Kasumi-1 (cell line): Measurements from ENCODE around the gene CSF2.

Experiments
- DNase-seq, 2 experiments: peaks; one replicate each; lab custom pipeline; 2025; lab: John Stamatoyannopoulos, UW

CSF2 gene

GRCh38 chr5:132067941-132068808, 5.4 kb upstream of the CSF2 start:
- no peak for DNase-seq

DNA sequence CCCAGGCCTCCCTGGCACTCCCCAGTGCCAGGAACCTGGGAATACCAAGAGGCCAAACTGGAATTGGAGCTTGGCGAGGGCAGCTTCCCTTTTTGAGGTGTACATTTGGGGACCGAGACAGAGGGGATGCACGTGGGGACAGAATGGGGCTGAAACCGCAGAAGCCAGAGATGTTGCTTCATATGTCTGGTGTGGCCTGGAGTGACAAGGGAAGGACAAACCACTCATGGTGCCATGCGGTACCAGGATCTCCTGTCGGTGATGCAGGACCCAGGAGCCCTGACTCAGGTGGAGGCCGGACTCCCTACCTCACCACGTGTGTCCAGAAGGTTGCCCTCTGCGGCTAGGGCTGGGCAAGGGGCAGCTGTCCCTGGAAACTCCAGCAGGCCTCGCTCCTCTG, 4.0 kb upstream of the CSF2 start:
- DNase-seq = no peak

DNA sequence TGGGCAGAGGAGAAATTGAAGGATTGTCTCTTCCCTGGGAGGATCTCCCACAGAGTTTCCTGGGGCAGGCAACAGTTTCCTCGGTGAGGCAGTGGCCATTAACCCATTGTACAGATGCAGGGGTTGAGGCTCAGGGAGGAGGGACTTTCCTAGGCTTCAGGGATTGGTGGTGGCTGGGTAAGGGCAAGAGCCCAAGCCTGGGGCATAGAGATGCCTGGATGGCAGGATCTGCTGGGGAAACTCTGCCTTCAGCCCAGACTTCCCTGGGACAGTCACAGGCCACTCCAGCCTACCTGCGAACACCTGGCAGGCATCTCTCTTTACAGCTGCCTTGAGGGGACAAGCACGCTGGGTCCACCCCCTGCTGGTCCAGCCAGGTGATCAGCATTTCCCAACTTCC, 3.6 kb upstream of the CSF2 start:
- DNase-seq = no peak

DNA sequence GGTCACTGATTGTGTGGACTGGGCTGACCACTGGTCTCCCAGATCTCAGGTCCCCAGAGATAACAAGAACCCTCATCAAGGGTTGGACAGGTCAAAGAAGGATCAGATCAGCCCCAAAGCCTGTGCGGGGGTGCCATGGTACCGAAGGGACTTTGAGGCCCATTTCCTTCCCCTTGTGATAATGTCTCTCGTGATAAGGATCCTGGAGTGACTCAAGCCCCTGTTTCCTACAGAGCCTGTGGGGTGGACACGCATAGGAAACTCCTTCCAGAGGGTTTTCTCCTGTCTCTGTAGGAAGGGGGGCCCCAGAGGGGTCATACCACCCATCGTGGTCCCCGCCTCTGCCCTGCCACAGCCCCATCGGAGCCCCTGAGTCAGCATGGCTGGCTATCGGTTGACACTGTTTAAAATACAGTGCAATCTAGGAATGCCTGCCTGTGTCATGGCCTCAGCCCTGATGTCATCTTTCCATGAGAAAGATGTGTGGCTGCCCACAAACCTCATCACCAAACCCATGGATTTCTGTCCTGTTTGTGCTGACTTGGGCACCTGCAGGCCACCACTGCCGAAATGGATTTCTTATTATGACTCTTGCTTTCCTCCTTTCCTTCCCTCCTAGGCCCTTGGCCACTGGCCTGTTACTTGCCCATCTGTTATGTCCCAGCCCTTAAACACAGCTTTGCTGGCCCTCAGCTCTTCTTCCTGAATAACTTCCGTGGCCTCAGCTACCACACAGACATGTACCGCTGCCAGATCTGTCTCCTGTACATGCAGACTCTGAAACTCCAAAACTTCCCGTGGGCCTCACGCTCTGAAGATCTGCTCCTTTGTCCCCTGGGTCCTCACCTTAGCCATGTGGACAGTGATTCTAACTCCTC, 2.9 kb upstream of the CSF2 start:
- no peak for DNase-seq

GRCh38 chr5:132071338-132071707, 2.3 kb upstream of the CSF2 start:
- DNase-seq = no peak

- DNase-seq = no peak
Observed at GRCh38 chr5:132072070-132072469, 1.5 kb upstream of the CSF2 start.

DNA sequence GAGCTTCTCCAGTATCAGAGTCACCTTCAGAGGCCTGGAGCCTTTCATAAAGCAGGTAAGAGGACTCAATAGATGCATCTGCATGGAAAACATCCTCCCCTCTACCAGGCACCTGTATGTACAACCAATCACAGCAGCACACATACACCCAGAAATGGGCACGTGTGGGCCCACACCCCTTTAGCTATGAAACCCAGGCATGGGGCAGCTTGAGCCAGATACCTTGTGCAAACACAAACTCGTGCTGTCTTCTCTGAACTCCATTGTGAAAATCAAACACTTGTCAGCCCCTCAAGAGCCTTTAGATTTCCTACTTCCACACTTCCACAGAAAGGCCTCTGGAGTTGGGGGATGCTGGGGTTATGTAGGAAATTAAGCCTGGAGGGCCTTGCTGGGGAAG, 1.1 kb upstream of the CSF2 start:
- no peak for DNase-seq

- no peak for DNase-seq
Observed at GRCh38 chr5:132074091-132074771, 642 bp downstream of the CSF2 start.

GRCh38 chr5:132074772-132075718, 1.5 kb downstream of the CSF2 start:
- DNase-seq = no peak

- DNase-seq = no peak
Observed at GRCh38 chr5:132075719-132076077, 2.1 kb downstream of the CSF2 start.

- DNase-seq = no peak
Observed at GRCh38 chr5:132076202-132076830, 2.7 kb downstream of the CSF2 start.

- DNase-seq = no peak
Observed at GRCh38 chr5:132076983-132077382, 3.4 kb downstream of the CSF2 start.

DNA sequence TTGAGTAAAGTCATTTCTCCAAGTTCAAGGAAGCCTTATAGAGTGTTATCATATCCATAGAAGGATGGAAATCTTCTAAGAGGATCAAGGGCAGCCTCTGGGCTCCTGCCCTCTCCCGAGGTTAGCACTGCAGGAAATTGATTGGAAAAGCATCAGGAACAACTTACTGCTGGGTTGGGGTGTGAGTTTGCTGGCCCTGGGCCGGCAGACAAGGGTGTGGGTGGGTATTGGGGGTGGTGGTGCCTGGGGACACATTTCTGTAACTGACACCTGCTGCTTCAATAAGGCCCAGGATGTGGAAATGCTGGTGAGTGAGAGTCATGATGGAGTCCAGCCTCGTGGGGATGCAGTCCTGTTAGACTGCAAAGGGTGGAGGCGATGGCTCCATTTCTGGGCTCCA, 5.5 kb downstream of the CSF2 start:
- no peak for DNase-seq

DNA sequence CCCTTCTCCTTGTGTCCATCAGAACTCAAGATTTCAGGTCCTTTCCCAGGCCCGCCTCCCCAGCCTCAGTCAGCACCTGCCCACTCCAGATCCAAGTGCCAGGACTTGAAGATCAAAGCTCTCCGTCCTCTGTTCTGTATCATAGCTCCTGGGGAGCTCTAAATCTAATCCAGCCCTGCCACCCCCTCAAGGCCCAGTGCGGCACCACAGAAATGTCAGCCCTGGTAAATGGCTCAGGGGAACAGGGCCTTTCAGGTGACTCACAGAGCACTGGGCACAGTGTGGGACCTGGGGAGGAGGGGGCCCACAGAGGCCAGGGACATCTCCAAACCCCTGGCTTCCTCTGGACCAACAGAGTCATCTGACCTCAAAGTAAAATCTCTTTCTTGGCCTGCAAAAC, 6.0 kb downstream of the CSF2 start:
- DNase-seq = no peak

- no peak for DNase-seq
Observed at GRCh38 chr5:132080595-132080994, 7.0 kb downstream of the CSF2 start.

DNA sequence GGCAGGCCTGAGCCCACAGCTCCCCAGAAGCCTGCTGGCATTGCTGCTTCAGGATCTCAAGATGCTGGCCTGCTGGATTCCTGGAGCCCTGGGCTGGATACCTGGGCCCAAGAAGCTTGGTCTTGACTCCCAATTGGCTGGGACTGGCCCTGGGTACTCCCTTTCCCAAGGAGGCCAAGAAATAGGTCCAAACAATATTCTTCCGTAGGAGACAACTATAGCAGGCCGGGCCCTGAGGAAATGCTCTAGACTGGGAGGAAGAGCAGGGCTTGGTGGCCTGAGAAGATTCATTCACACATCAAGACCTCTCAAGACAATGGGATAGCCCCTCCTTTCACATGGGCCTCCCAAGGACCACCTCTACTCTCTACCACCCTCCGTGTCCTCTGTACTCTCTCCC, 7.9 kb downstream of the CSF2 start:
- DNase-seq = no peak

GRCh38 chr5:132082329-132083023, 8.9 kb downstream of the CSF2 start:
- no peak for DNase-seq

DNA sequence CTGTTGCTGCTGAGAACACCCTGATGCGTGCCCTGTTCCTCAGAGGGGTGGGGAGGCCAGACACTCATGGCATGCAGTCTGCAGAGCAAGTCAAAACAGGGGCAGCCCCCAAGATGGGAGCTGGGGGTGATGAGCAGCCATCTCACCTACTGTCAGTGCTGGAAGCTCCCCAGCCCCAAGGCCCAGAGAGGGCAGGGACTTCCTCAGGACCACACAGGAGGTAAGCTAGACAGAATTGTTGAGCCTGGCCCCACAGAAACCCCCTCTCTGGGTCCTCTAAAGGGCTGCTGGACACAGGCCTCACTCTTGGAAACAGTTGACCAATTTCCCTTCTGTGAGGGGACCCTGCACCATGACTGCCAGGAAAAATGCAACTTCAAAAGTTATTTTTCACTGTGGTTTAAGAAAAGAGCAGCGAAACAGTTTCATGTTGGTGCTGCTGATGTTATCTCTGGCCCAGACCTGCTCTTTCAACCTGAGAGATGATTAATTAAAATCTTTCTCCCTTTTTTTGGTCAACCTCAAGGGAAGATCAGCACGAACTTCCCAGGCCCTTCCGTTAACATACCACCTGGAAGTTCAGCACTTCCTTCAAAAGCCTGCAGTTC, 9.6 kb downstream of the CSF2 start:
- no peak for DNase-seq

DNA sequence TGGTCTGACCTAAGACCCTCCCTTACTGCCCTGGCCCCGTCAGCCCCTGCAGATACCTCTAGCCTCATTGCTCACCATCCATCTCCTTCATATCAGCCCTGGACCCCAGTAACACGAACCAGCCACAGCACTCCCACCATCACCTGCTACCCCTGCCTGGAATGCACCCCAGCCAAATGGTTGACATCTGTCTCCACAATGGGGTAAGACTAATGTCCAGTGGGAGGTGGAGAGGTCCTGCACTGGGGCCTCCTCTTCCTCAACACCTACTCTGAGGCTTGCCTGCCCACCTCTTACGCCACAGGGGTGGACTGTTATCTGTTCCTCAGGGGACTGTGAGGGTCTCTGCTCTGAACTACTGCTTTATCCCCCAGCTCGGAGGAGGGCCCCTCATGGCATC, 12.1 kb downstream of the CSF2 start:
- no peak for DNase-seq

- DNase-seq = no peak
Observed at GRCh38 chr5:132086277-132086794, 12.7 kb downstream of the CSF2 start.
